GM19193 (cell line): ENCODE results near the gene CRYBA4.

ENCODE experiments used
- POLR2A ChIP-seq: IDR thresholded peaks from 4 replicates; pipeline ENCODE4 v1.6.1; 2011; ENCODE audit not compliant: insufficient read depth, insufficient read length; ENCODE audit errors: extremely low read depth

CRYBA4 gene

DNA sequence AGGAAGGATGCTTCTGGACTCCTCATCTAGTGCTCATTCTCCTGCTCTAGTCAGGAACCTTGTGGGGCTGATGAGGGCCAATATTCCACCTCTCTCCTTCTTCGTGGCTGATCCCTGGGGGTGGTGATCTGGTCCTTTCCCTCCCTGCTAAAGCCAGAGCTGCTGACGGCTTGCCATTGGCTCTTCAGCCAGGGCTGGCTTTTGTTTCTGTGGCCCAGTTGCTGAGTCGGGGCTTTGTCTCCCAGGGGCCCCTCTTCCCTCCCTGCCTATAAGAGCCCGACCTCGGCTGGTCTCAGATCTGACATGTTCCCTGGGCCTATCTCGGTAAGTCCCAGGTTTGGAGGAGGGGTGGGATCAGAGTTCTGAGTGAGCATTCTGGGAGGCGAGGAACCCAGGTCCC is at the start of gene CRYBA4:
TSS of gene CRYBA4 (plus strand) at position 301 of the 400 bp plus-strand sequence. CDS start 634 bp downstream, outside the sequence.
- TF ChIP-seq POLR2A = no peak

DNA sequence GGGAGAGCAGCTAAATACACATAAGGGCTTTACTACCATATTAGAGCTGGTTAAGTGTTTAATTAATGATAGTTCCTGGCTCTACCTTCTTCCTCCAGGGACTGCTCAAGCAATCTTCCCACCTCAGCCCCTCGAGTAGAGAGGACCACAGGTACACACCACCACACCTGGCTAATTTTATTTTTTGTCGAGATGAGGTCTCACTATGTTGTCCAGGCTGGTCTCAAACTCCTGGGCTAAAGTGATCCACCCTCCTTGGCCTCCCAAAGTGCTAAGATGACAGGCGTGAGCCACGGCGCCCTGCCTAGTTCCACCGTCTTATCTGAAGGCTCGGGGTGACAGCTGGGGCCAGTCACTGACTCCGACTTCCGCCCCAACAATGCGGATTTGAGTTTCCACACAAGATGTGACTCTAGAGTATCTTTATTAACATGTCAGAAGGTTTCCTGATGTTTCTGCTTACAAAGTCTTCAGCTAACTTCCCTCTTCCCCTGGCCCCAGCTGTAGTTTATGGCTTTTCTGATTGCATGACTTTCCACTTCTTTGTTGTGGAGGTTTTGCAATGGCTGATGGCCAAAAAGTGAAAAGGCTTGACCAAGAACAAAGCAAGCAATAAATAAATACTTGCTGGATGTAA is 48.6 kb upstream of the CRYBA4 start:
- no peak for TF ChIP-seq POLR2A

DNA sequence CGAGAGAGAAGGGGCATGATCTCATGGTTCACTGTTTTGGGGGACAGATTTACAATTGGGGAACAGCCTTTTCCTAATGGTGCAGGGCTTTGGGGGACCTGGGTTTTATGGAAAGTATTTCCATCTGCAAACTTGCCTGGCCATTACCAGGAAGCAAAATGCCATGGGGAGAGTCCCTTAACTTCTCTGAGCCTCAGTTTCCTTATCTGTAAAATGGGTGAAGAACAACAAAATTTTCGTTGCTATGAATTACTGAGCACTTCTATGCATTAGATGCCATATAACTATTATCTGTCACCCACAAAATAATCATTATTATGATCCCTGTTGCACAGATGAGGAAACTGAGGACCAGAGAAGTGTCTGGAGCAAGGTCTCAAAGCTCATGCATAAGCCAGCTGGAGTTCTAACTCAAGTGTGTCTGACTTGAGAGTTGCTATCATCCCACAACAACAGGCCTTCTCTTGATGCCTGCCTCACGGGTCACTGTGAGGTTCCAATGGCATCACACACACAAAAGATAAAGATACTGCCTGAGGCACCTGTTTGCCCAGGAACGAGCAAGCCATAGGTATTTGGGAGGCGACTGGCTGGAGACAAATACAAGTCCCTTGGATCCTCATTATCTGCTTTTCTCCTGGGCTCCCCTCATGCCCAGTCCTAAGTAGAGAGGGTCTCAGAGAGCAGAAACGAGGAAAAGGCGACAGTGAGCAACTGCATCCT is 47.6 kb upstream of the CRYBA4 start:
- TF ChIP-seq POLR2A = no peak

DNA sequence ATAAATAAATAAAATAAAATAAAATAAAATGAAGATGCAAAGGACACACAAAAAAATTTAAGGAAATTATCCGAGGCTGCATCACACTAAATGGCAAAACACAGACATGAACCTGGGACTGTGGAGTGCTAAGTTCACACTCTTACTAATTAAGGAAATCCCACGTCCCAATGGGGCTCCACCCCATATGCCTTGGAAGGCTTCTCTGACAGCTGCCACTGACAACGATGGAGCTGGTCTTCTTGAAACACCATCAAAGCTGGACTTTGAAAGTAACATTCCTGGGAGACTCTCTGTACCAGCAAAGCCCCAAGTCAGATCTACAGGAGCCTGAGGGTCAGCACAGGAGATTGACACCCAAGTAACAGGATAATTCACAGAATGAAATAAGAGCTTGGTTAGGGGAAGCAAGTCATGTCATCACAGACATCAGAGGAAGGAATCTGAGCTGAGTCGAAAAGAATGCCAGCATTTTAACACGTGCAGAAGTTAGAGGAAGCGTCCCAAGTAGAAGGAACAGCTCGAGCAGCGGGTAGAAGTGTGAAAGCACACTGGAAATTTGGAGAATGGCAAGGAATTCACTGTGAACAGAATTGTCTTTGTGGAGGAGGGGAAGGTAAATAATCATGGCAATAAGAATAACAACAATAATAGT is 45.6 kb upstream of the CRYBA4 start:
- TF ChIP-seq POLR2A = no peak

DNA sequence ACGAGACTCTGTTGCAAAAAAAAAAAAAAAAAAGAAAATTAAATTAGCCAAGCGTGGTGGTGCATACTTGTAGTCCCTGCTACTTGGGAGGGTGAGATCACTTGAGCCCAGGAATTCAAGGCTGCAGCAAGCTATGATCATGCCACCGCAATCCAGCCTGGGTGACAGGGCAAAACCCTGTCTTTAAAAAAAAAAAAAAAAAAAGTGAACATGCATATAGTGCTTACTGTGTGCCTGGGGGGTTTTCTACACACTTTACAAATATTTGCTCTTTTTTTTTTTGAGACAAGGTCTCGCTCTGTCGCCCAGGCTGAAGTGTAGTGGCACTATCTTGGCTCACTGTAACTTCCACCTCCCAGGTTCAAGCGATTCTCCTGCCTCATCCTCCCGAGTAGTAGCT is 44.7 kb upstream of the CRYBA4 start:
- TF ChIP-seq POLR2A = no peak

DNA sequence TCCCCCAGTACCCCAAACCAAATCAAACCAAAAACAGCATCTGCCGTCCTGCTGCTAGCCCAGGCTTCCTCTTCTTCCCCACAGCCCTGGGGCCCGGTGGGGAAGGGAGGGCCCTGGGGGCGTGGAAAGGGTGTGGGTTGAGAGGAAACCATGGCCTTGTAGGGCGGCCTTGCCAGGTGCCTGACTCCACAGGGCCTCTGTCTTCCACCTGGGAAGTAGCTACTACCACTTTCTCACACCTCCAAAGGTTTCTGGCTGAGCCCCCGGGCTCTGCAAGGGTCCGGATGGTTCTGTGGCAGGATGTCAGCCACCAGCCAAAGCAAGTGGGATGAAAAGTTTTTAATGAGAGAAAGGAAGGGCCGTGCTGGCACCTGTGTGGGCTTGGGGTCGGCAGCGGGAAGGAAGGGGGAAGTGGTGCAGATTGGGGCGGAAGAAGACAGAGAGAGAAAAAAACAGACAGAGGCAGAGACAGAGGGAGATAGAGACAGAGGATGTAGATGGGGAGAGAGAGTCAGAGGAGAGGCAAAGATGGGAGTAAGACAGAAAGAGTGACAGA is 42.4 kb upstream of the CRYBA4 start:
- no peak for TF ChIP-seq POLR2A

DNA sequence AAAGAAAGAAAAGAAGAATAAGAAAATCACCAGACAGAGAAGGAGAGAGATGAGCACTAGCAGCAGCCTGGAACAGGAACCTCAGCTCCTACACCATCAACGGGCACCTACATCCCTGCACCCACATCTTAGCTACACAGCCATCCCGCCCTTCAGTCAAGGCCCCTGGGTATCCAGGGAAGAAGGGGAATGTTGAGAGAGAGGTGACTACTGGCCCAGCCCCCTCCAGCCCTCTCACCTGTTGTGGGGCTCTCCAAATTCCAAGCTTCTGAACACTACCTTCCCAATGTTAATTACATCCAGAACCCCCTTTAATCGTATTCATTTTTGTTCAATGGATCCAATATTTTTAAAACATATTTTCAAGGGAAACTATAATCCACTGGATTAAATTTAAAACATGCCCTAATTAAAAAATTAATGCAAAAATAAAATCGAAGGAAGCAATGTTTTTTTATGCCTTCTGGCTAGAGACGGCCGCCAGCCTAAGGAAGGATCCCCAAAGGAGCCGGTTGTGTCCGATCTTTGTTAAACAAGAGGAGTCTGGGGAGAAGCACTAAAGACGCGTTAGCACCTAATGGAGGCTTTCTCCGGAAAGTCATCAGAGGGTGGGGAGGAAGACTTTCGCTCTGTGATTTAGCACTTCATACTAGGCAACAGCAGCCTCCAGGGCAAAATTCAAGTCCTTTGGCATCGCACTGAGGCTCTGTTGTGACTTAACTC is 41.4 kb upstream of the CRYBA4 start:
- TF ChIP-seq POLR2A = no peak

DNA sequence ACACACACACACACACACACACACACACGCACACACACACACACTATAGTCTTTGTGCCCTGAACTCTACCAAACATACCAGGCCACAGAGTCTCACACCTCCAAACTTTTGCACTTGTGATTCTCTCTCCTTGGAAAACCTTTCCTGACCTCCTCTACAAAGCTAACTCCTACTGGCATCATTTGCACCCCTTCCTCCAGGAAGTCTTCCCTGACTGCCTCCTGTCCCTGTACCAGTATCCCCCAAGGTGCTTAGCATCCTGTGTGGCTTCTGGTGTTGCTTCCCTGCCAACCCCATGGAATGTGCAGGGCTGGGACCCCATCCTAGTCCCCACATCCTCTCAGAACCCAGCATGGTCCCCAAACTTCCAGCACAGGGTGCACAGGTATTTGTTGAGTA is 40.7 kb upstream of the CRYBA4 start:
- no peak for TF ChIP-seq POLR2A

DNA sequence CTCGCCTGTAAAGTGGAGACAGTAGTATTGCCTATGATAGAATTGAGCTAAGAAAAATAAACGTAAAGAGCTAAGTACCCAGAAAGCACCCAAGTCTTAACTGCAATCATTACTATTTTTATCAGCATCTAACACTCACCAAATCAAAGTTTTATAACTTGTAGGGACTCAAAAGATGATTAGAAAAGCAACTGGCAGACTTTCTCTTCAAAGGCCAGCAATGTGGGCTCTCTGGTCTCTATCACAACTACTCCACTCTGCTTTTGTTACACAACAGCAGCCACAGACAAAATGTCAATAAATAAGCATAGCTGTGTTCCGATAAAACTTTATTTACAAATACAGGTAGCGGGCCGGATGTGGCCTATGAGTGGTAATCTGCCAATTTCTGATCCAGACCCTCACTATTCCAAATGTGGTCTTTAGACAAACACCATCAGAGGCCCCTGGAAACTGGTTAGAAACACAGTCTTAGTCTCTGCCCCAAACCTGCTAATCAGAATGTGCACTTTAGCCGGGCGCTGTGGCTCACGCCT is 40.1 kb upstream of the CRYBA4 start:
- TF ChIP-seq POLR2A = no peak

DNA sequence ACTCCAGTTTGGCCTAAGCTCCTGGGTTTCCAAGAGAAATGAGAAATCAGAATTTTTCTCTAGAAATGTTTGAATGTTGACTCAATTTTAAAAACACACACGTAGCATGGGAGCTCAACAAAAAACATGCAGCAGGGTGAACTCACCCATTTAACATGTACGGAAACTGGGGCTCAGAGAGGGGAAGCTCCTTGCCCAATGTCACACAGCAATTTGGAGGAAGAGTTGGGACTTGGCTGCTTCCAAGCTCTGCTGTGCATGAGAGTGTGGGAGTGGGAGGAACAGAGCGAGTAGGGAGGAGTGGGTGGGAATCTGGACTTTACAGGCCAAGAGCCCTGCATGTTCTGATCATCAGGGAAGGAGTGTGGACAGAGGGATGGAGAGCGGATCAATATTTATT is 37.8 kb upstream of the CRYBA4 start:
- TF ChIP-seq POLR2A = no peak

DNA sequence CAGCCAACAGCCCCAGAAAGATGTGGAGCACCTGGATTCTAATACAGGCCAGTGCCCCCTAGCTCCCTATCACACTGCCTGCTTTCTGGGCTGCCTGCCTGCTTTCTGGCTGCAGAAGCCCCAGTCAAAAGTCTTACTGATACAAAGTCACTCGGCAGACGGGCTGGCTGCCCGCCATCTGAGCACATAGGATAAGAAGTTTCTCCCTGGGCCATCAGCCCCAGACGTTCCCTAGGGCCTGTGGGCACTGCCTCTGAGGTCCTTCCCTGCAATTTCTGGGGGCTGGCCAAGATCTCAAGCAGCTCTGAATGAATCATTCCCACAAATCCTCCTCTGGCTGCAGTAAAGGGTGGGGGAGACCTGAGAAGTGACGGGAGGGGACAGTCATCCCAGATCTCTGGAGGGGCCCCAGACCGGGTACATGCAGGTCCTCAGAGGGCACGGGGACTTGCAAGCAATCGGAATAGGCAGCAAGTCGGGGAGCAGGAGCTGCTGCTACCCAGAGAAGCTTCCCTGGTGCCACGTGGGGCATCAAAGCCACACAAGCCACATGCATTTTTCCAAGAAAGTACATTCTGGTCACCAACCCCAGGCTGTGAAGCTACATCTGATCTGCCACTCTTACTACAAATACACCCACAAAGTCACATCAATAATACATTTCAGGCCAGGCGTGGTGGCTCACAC is 36.5 kb upstream of the CRYBA4 start:
- TF ChIP-seq POLR2A = no peak

DNA sequence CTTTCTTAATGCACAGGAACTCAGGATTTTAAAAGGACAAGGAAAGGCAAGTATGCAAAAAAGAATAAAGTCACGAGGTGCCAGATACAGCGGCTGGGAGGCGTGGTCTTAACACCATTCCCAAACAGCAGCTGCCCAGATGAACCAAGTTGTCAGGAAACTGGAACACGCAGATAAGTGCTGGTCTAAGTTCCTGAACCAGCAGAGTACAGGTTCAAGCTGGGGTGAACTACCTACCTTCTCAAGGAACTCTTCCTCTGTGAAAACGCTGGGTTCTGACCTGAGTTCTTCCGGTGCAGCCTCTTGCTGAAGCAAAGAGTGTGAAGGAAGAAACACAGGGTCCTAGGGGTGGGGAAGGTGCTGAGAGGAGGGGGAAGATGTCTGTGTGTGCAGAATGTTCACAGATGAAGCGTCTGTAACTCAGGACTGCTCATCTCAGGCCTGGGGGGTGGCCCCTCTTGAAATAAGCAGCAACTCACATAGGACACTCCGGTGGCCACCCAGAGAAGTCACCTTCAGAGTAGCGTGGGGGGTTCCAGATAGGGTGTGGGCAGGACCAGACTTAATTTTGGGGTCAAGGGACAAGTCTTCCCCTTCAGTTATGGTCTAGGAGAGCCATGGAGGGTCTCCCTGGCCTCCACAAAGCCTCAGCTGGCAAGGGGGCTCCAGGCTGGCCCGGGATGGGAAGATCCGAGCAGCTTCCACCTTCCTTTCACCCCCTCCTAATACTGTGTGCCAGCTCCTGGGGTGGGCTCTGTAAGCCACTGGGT is 35.0 kb upstream of the CRYBA4 start:
- no peak for TF ChIP-seq POLR2A

DNA sequence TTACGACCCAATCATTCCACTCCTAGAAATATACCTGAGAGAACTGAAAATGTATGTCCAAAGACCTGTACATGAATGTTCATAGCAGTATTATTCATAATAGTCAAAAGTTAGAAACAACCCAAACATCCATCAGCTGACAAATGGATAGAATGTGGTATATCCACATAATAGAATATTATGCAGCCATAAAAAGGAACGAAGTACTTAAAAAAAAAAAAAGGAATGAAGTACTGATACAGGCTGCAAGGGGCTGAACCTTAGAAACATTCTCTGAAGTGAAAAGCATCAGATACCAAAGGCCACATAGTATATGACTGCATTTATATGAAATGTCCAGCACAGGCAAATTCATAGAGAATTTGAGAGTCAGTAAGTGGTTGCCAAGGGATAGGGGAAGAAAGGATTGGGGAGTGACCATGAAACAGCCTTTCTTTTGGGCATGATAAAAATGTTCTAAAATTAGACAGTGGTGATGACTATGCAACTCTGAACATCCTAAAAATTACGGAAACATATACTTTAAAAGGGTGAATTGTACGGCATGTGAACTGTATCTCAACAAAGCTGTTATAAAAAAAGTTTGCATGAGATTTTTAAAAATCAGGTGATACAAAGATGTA is 33.7 kb upstream of the CRYBA4 start:
- TF ChIP-seq POLR2A = no peak
